Glutamatergic neuron (in vitro differentiated cells): ENCODE measurements around the gene POLL. TPM values are rescaled to one million over a fixed set of nuclear protein-coding genes. Genes with fewer than 3 reads are reported as not detected.

Experiments used
- DNase-seq: peaks from one replicate; pipeline ENCODE4 v3.0.0; 2022
- H3K27ac Mint-ChIP-seq: one replicate; pipeline ENCODE4 v1.8.0; 2020; ENCODE audit warnings: mild to moderate bottlenecking, mixed read lengths, inconsistent platforms; ENCODE audit not compliant: unreplicated experiment
- H3K27me3 Mint-ChIP-seq: one replicate; pipeline ENCODE4 v1.8.0; 2020; ENCODE audit warnings: mild to moderate bottlenecking, moderate library complexity, mixed read lengths, inconsistent platforms; ENCODE audit not compliant: unreplicated experiment
- H3K36me3 Mint-ChIP-seq: one replicate; pipeline ENCODE4 v1.8.0; 2020; ENCODE audit warnings: mild to moderate bottlenecking, mixed read lengths, inconsistent platforms; ENCODE audit not compliant: unreplicated experiment
- H3K4me1 Mint-ChIP-seq: one replicate; pipeline ENCODE4 v1.8.0; 2020; ENCODE audit warnings: mild to moderate bottlenecking, low read depth, mixed read lengths, inconsistent platforms; ENCODE audit not compliant: unreplicated experiment
- H3K4me3 Mint-ChIP-seq: one replicate; pipeline ENCODE4 v1.8.0; 2020; ENCODE audit warnings: mild to moderate bottlenecking, mixed read lengths, inconsistent platforms; ENCODE audit not compliant: unreplicated experiment
- H3K9me3 Mint-ChIP-seq: one replicate; pipeline ENCODE4 v1.8.0; 2020; ENCODE audit warnings: mild to moderate bottlenecking, moderate library complexity, mixed read lengths, inconsistent platforms; ENCODE audit not compliant: unreplicated experiment
- CTCF ChIP-seq: fragments of 200-600 bp; sonication (generic); IDR thresholded peaks from one replicate; pipeline ENCODE4 v1.5.0; 2021; ENCODE audit not compliant: partially characterized antibody, unreplicated experiment
- total RNA-seq: library from RNA; stranded (reverse); fragmentation: NEBNext Ultra II Directional; extraction: Animal tissue kit (Norgen Biotek cat#: 25700); gene quantifications from one replicate; pipeline ENCODE4 v1.2.1, GENCODE V29; 2021; ENCODE audit not compliant: unreplicated experiment

Gene POLL
- total RNA-seq, 1 donor from 2014 or later = 33.4 TPM

DNA sequence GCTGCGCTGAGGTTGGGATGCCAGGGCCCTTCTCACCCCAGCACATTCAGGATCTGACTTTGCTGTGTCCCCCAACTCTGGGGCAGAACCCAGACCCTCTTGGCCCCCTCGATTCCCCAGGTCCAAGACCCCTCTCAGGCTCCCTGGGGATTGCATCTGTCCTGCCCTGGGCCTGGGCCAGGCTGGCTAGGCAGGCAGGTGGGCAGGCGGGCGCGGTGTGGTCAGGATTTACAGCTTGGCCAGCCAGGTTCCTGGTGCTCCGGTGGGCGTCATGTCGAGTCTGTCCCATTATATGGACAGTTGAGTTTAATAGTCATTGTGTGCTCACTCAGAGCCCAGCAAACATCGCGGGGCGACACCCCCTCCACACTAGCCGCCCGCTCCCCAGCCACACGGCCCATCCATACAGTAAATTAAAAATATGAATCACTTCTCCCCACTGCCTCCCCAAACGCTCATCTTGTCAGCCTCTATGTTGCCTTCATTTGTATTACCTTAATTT lies 23.5 kb downstream of the POLL start:
- H3K9me3 Mint-ChIP-seq = peaks cover 15% of the 10 kb centered on the region
- peaks cover 2% of the 10 kb centered on the region for H3K36me3 Mint-ChIP-seq
- H3K27ac Mint-ChIP-seq = no peak overlapping the region
- H3K4me3 Mint-ChIP-seq = no peak overlapping the region
- peaks cover 16% of the 10 kb centered on the region for H3K27me3 Mint-ChIP-seq
- peaks cover 5% of the 10 kb centered on the region for H3K4me1 Mint-ChIP-seq
- DNase-seq = no peak
- TF ChIP-seq CTCF = no peak

DNA sequence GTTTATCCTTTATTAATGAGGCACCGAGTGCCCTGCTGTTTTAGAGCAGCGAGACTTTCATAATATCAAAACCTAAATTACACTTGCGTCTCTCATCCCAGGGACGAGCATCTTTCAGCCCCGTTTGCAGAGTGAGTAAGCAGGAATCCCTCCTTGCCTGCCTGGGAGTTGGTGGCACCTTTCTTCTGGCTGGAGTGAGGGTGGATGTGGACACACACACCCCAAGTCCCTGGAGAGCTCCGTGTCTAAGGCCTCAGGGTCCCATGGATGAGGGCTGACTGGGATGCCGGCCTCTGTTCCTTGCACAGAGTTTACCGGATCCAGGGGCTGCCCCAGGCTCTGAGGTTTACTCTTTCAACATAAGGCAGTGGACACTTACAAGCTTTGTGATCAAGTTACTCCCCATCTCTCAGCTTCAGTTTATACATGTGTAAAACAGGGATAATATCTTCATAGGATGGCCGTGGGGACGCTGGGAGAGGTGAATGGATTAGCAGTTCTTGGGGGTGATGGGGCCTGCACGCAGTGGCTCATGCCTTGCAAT lies 24.5 kb downstream of the POLL start:
- no peak for DNase-seq
- TF ChIP-seq CTCF = no peak
- H3K27me3 Mint-ChIP-seq = peaks cover 19% of the 10 kb centered on the region
- H3K4me3 Mint-ChIP-seq = no peak overlapping the region
- peaks cover 4% of the 10 kb centered on the region for H3K36me3 Mint-ChIP-seq
- H3K9me3 Mint-ChIP-seq = peaks cover 17% of the 10 kb centered on the region
- H3K27ac Mint-ChIP-seq = no peak overlapping the region
- H3K4me1 Mint-ChIP-seq = peaks cover 5% of the 10 kb centered on the region

DNA sequence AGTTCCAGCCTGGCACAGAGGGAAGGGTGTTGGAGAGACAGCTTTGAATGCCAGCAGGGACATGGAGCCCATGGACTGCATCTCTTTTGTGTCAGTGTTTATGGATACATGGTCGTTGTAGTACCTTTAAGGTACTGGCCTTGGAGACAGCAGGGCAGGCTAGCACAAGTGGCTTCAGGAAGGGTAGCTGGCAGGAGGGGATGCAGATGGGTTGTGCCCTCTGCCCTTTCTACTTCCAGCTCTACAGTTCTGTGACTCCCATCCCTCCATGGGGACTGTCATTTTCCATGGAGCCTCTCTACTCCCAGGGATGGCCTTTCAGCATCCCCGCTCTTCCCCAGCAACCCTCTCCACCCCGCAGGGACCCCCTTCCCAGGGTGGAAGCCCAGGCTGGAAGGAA lies 25.1 kb downstream of the POLL start:
- H3K36me3 Mint-ChIP-seq = peaks cover 4% of the 10 kb centered on the region
- peaks cover 17% of the 10 kb centered on the region for H3K27me3 Mint-ChIP-seq
- no peak overlapping the region for H3K4me3 Mint-ChIP-seq

GRCh38 chr10:101562231-101562630 lies 25.8 kb downstream of the POLL start:
- Mint-ChIP-seq H3K4me1 (peaks cover 5% of the 10 kb centered on the region), H3K27me3 (peaks cover 16% of the 10 kb centered on the region), H3K4me3 (no peak overlapping the region), H3K36me3 (peaks cover 4% of the 10 kb centered on the region), H3K9me3 (peaks cover 13% of the 10 kb centered on the region), H3K27ac (no peak overlapping the region)
- TF ChIP-seq CTCF = no peak
- DNase-seq = no peak

More for the DNA sequence above, 25.1 kb downstream of the POLL start:
- TF ChIP-seq CTCF = no peak
- no peak for DNase-seq
- no peak overlapping the region for H3K27ac Mint-ChIP-seq
- H3K9me3 Mint-ChIP-seq = peaks cover 17% of the 10 kb centered on the region
- H3K4me1 Mint-ChIP-seq = peaks cover 5% of the 10 kb centered on the region

- Mint-ChIP-seq H3K4me3 (no peak overlapping the region), H3K4me1 (peaks cover 6% of the 10 kb centered on the region), H3K36me3 (peaks cover 4% of the 10 kb centered on the region), H3K27ac (no peak overlapping the region), H3K27me3 (peaks cover 13% of the 10 kb centered on the region), H3K9me3 (peaks cover 11% of the 10 kb centered on the region)
- no peak for DNase-seq
- TF ChIP-seq CTCF = no peak
These were observed 26.8 kb downstream of the POLL start for GRCh38 chr10:101561068-101561915.
